GM06990 (cell line): ENCODE measurements around the gene WNT9B.

Source experiments
- DNase-seq: peaks from one replicate; pipeline ENCODE4 v3.0.0-alpha.2; 2011; ENCODE audit not compliant: insufficient read length; ENCODE audit errors: extremely low read depth
- H3K27me3 ChIP-seq: replicated peaks from 2 replicates; pipeline ENCODE4 v1.6.0; 2011; ENCODE audit warnings: low read length; ENCODE audit not compliant: control insufficient read depth, insufficient read depth
- H3K36me3 ChIP-seq: 2 replicates; pipeline ENCODE4 v1.5.1; 2011; ENCODE audit warnings: low read length; ENCODE audit not compliant: control insufficient read depth, insufficient read depth
- H3K4me3 ChIP-seq: replicated peaks from 2 replicates; pipeline ENCODE4 v1.5.1; 2011; ENCODE audit warnings: low read depth, mild to moderate bottlenecking, control low read depth, low read length
- TF ChIP-seq, protein P1 (sequence below): IDR thresholded peaks from 2 replicates; pipeline ENCODE4 v1.5.1; 2011; ENCODE audit warnings: low read length, control low read depth, mild to moderate bottlenecking, inconsistent platforms; ENCODE audit not compliant: insufficient read depth, poor library complexity, severe bottlenecking

The WNT9B gene

DNA sequence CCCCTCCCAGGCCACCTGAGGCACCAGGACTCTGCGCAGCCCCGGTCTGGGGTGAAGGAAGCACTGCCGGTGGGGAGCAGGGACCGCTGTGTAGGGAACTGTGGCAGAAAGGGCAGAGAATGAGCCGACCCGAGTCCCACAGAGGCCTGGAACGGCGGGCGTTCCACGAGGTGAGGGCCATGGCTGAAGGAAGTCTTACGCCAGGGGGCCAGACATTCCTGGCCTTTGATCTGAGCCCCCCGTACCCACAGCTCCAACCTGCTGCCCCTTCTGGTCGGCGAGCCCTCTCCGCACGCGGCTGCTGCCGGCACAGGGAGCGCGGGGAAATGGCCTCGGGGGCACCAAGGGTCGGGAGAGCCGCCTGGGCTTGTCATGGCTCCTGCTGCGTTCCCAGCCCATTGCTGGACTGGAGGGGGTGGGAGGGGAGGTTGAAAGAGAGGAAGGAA is 31.5 kb upstream of the WNT9B start:
- no peak overlapping the region for H3K4me3 ChIP-seq
- no peaks in the 10 kb centered on the region for H3K36me3 ChIP-seq
- TF ChIP-seq, protein P1, sequence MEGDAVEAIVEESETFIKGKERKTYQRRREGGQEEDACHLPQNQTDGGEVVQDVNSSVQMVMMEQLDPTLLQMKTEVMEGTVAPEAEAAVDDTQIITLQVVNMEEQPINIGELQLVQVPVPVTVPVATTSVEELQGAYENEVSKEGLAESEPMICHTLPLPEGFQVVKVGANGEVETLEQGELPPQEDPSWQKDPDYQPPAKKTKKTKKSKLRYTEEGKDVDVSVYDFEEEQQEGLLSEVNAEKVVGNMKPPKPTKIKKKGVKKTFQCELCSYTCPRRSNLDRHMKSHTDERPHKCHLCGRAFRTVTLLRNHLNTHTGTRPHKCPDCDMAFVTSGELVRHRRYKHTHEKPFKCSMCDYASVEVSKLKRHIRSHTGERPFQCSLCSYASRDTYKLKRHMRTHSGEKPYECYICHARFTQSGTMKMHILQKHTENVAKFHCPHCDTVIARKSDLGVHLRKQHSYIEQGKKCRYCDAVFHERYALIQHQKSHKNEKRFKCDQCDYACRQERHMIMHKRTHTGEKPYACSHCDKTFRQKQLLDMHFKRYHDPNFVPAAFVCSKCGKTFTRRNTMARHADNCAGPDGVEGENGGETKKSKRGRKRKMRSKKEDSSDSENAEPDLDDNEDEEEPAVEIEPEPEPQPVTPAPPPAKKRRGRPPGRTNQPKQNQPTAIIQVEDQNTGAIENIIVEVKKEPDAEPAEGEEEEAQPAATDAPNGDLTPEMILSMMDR: no peak
- no peak for DNase-seq
- peaks cover 17% of the 10 kb centered on the region for H3K27me3 ChIP-seq

DNA sequence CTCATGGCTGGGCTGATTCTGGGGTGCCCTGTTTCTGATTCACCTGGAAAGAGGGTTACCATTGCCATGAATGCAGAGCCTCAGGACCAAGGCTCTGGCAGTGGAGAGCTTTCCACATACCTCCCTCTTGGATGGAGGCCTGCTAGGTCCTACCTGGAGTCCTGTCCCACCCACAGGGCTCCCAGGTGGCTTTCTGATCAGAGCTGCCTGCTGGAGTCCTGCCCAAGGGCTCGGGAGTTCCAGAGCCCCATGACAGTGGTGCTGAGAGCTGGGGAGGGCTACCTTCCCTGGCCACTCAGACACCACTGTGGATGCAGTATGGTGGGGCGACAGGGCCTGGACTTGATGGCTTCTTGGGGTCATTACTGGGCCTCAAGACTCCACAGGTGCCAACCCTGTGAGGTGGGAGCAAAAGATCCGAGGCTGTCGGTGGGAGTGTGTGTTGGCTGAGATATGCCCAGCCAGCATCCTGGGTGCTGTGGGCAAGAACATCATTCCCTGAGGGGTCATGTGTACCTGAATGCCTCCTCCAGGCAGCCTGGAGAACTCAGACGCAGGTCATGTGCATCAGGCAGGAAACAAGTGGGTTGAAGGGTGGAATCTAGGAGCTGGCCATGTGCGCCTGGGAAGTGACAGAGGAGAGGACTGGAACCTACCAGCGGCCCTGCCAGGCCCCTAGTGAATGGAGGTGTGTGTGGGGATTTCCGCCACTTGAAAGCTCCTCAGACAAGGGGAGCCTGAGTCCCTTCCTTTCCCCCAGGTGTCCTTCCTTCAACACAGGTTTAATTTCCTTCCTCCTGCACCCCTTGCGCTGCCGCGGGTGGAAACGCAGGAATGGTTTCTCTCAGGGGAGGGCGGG is 30.6 kb upstream of the WNT9B start:
- no peak for DNase-seq
- H3K27me3 ChIP-seq: peaks cover 17% of the 10 kb centered on the region
- TF ChIP-seq, protein P1: no peak
- H3K4me3 ChIP-seq: no peak overlapping the region
- H3K36me3 ChIP-seq: no peaks in the 10 kb centered on the region

DNA sequence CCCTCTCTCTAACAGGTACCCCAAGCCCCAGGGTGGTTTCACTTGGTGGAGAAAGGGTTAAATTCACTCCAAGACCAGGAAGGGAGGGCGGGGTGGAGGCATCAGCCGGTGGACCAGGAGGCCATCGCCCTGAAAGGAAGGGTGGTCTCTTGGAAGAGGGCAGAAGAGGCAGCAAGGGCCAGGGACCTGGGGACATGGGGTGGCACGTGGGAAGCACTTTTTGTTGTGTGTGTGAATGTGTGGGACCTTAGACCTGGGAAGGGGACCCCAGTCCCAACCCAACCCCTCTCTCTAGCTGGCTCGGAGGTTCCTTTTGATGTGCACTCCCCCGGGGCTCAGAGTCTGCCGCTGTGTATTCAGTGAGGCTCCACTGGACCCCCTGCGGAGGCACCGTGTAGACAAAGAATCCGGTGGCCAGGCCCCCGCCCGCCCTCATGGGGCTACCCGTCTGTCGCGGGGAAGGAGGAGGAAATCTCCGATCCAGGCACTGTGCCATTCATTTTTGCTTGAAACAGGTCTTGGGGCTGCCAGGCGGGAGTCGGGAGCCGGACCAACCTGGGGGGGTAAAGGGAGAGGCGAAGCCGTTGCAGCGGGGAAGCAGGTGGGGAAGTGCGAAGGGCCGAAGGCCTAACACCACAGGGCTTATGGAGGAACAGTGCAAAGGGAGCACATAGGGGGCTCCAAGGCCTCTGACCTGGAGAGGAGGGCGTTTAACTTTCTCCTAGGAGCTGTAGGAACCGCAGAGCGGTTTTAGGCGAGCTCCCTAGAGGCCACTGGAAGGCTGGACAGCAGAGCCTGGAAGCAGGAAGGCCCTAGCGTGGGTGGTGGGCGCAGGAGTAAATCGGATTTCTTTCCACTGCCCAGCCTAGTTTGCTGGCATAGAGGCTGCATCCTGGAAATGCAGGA is 29.6 kb upstream of the WNT9B start:
- TF ChIP-seq, protein P1: no peak
- DNase-seq: no peak
- H3K36me3 ChIP-seq: no peaks in the 10 kb centered on the region
- no peak overlapping the region for H3K4me3 ChIP-seq
- H3K27me3 ChIP-seq: peaks cover 16% of the 10 kb centered on the region

DNA sequence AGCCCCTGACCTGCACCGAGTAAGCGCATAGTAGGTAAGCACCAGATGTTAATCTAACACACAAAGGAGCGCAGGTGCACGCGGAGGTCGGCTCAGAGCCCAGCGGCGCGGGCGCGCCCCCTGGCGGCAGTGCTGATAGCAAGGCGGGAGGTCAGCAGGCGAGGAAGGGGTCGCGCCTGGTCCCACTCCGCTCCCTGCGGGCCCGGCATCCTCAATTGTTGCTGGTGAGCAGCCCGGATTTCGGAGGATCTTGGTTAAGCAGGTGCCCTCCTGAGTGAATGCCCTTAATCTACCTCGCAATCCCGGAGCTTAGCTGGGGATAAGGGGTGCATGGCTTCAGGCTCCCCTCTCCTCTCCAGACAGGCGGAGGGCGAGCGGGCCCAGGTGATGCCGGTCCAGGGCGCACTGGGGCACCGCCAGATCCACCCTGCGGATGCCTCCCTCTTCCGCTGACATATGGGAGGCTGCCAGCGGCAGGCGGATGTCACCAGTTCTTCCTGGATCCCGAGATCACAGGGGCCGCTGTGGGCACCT is 28.9 kb upstream of the WNT9B start:
- Histone ChIP-seq H3K36me3 (no peaks in the 10 kb centered on the region), H3K27me3 (peaks cover 16% of the 10 kb centered on the region), H3K4me3 (no peak overlapping the region)
- TF ChIP-seq, protein P1: peak; percentile 84
- peak; percentile 40 for DNase-seq

DNA sequence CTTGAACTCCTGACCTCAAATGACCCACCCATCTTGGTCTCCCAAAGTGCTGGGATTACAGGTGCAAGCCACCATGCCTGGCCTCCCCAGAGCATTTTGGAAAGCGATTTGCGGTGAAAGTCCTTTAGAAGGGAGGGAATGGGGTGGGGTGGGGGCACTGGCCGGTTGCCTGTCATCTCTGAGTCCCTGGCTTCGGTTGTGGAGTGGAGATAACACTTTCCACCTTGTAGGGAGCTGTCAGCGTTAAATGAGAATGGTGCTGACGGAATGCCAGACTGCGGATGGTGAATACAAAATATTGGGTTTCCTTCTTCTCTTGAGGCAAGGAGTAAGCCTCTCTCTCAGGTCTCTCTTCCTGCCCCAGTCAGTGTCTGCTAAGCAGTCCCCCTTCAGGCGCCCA is 27.7 kb upstream of the WNT9B start:
- Histone ChIP-seq H3K4me3 (no peak overlapping the region), H3K27me3 (peaks cover 16% of the 10 kb centered on the region), H3K36me3 (no peaks in the 10 kb centered on the region)
- TF ChIP-seq, protein P1: no peak
- no peak for DNase-seq
